ENCODE data around the gene CES3.

DNA sequence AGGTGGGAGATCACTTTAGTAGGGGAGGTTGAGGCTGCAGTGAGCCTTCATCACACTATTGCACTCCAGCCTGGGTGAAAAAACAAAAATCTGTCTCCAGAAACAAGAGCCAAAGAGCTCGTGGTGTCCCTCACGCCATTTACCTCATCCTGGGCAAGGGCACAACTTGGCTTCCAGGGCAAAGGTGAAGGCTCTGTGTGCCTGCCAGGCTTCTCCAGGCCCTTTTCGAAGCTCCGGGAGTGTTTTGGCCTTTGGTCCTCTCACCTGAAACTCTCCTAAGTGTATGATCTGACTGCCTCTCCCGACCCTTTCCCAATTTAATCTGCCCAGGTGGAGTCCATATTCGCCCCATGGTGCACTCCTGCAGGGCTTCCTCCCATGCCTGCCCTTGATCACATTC is 11.6 kb upstream of the CES3 start:
- TF ChIP-seq CTCF (IDR thresholded peaks at IDR 0.05) (no peak), POLR2A (IDR thresholded peaks at IDR 0.05) (no peak)
